Measurements from ENCODE around the gene IGFBP5.

IGFBP5 gene

GRCh38 chr2:216626875-216627245 lies 68.5 kb downstream of the IGFBP5 start:
- Histone ChIP-seq H3K4me3 (ENCODE audit: low read length) (no peak overlapping the region), H3K79me2 (ENCODE audit: low read length) (no peaks in the 10 kb centered on the region), H3K9me3 (ENCODE audit: insufficient read depth, low read length) (no peaks in the 10 kb centered on the region), H3K36me3 (replicated peaks; ENCODE audit: low read depth, low read length) (no peaks in the 10 kb centered on the region), H3K27me3 (ENCODE audit: low read depth, low read length) (no peaks in the 10 kb centered on the region), H2AFZ (ENCODE audit: low read depth, low read length) (no peak overlapping the region), H3K4me1 (ENCODE audit: low read length) (no peaks in the 10 kb centered on the region), H4K20me1 (ENCODE audit: insufficient read depth, low read length) (no peaks in the 10 kb centered on the region), H3K27ac (ENCODE audit: low read length) (no peak overlapping the region), H3K4me2 (ENCODE audit: low read length) (no peak overlapping the region), H3K9ac (ENCODE audit: low read length) (no peak overlapping the region)
- TF ChIP-seq EZH2phosphoT487 (IDR thresholded peaks at IDR 0.05; ENCODE audit: low read depth): no peak
- TF ChIP-seq, protein P1, sequence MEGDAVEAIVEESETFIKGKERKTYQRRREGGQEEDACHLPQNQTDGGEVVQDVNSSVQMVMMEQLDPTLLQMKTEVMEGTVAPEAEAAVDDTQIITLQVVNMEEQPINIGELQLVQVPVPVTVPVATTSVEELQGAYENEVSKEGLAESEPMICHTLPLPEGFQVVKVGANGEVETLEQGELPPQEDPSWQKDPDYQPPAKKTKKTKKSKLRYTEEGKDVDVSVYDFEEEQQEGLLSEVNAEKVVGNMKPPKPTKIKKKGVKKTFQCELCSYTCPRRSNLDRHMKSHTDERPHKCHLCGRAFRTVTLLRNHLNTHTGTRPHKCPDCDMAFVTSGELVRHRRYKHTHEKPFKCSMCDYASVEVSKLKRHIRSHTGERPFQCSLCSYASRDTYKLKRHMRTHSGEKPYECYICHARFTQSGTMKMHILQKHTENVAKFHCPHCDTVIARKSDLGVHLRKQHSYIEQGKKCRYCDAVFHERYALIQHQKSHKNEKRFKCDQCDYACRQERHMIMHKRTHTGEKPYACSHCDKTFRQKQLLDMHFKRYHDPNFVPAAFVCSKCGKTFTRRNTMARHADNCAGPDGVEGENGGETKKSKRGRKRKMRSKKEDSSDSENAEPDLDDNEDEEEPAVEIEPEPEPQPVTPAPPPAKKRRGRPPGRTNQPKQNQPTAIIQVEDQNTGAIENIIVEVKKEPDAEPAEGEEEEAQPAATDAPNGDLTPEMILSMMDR (IDR thresholded peaks at IDR 0.05; ENCODE audit: low read depth, low read length): no peak

GRCh38 chr2:216626168-216626874 lies 69.0 kb downstream of the IGFBP5 start:
- no peaks in the 10 kb centered on the region for H3K27me3 ChIP-seq (ENCODE audit: low read depth, low read length)
- H3K27ac ChIP-seq (ENCODE audit: low read length): no peak overlapping the region
- no peaks in the 10 kb centered on the region for H3K9me3 ChIP-seq (ENCODE audit: insufficient read depth, low read length)
- no peak overlapping the region for H3K4me3 ChIP-seq (ENCODE audit: low read length)
- no peaks in the 10 kb centered on the region for H3K4me1 ChIP-seq (ENCODE audit: low read length)
- H3K36me3 ChIP-seq (replicated peaks; ENCODE audit: low read depth, low read length): no peaks in the 10 kb centered on the region
- H3K79me2 ChIP-seq (ENCODE audit: low read length): no peaks in the 10 kb centered on the region
- TF ChIP-seq, protein P1 (IDR thresholded peaks at IDR 0.05; ENCODE audit: low read depth, low read length): no peak
- TF ChIP-seq EZH2phosphoT487 (IDR thresholded peaks at IDR 0.05; ENCODE audit: low read depth): no peak
- H3K4me2 ChIP-seq (ENCODE audit: low read length): no peak overlapping the region
- H3K9ac ChIP-seq (ENCODE audit: low read length): no peak overlapping the region
- no peak overlapping the region for H2AFZ ChIP-seq (ENCODE audit: low read depth, low read length)
- H4K20me1 ChIP-seq (ENCODE audit: insufficient read depth, low read length): no peaks in the 10 kb centered on the region

DNA sequence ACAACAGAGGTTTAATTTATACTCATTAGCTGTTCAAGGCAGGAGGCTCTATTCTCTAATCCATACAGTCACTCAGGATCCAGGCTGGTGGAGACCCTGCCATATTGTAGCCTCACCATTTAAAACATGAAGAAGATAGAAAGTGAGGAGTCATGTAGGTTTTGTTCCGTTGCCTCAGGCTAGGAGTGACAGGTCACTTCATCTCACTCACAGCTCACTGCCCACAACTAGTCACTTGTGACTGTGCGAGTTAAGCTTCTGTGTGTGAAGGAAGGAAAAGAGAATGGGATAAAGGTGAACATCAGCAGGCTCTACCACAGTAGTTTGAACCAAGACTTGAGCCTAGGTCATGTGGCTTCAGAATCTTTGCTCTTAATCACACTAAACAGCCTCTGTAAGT lies 71.1 kb downstream of the IGFBP5 start:
- H3K4me2 ChIP-seq (ENCODE audit: low read length): no peak overlapping the region
- no peaks in the 10 kb centered on the region for H3K27me3 ChIP-seq (ENCODE audit: low read depth, low read length)
- no peak overlapping the region for H3K9ac ChIP-seq (ENCODE audit: low read length)
- no peak overlapping the region for H2AFZ ChIP-seq (ENCODE audit: low read depth, low read length)
- H4K20me1 ChIP-seq (ENCODE audit: insufficient read depth, low read length): no peaks in the 10 kb centered on the region
- H3K4me3 ChIP-seq (ENCODE audit: low read length): no peak overlapping the region
- no peak for TF ChIP-seq EZH2phosphoT487 (IDR thresholded peaks at IDR 0.05; ENCODE audit: low read depth)
- TF ChIP-seq, protein P1 (IDR thresholded peaks at IDR 0.05; ENCODE audit: low read depth, low read length): no peak
- no peaks in the 10 kb centered on the region for H3K36me3 ChIP-seq (replicated peaks; ENCODE audit: low read depth, low read length)
- H3K27ac ChIP-seq (ENCODE audit: low read length): no peak overlapping the region
- no peaks in the 10 kb centered on the region for H3K4me1 ChIP-seq (ENCODE audit: low read length)
- H3K9me3 ChIP-seq (ENCODE audit: insufficient read depth, low read length): no peaks in the 10 kb centered on the region
- H3K79me2 ChIP-seq (ENCODE audit: low read length): no peaks in the 10 kb centered on the region

GRCh38 chr2:216622526-216622925 lies 72.8 kb downstream of the IGFBP5 start:
- H3K9me3 ChIP-seq (ENCODE audit: insufficient read depth, low read length): no peaks in the 10 kb centered on the region
- H3K27ac ChIP-seq (ENCODE audit: low read length): no peak overlapping the region
- no peak overlapping the region for H3K4me2 ChIP-seq (ENCODE audit: low read length)
- no peaks in the 10 kb centered on the region for H3K4me1 ChIP-seq (ENCODE audit: low read length)
- H3K79me2 ChIP-seq (ENCODE audit: low read length): no peaks in the 10 kb centered on the region
- H3K27me3 ChIP-seq (ENCODE audit: low read depth, low read length): no peaks in the 10 kb centered on the region
- H2AFZ ChIP-seq (ENCODE audit: low read depth, low read length): no peak overlapping the region
- TF ChIP-seq, protein P1 (IDR thresholded peaks at IDR 0.05; ENCODE audit: low read depth, low read length): no peak
- no peak for TF ChIP-seq EZH2phosphoT487 (IDR thresholded peaks at IDR 0.05; ENCODE audit: low read depth)
- no peaks in the 10 kb centered on the region for H4K20me1 ChIP-seq (ENCODE audit: insufficient read depth, low read length)
- no peak overlapping the region for H3K4me3 ChIP-seq (ENCODE audit: low read length)
- H3K36me3 ChIP-seq (replicated peaks; ENCODE audit: low read depth, low read length): no peaks in the 10 kb centered on the region
- H3K9ac ChIP-seq (ENCODE audit: low read length): no peak overlapping the region
